ENCODE results near the gene PTPRT. TPM values are rescaled to one million over a fixed set of nuclear protein-coding genes. Genes with fewer than 3 reads are reported as not detected.

PTPRT gene
- total and polyA plus RNA-seq, 2 of the 13 experiments (the other 11 are each of a cell fraction or from before 2014, with no cell fraction given): under 0.01 to 0.09 TPM

- ATAC-seq (no peak), DNase-seq (ENCODE audit: low spot score) (no peak), FAIRE-seq (no peak)
- intact Hi-C loops (cut with micrococcal nuclease; ENCODE audit: unreplicated experiment) (no loop called here), in situ Hi-C loops (cut with HindIII; ENCODE audit: extremely low pct_ligation_motif_present, low pct_unique_long_range_greater_than_20kb) (no loop called here)
- no TSS peak for BruUV-seq (replicated peaks)
- POLR2A ChIA-PET: no interaction called here
- Histone ChIP-seq H3K9ac (ENCODE audit: insufficient read depth, low read depth, low read length) (no peak overlapping the region), H3K4me2 (ENCODE audit: low read depth, low read length) (no peak overlapping the region), H3K27ac (ENCODE audit: extremely low read length, insufficient read depth, low read length) (no peak overlapping the region), H3K36me3 (replicated peaks in 1 of 2; ENCODE audit: control insufficient read depth in 1 of 2, insufficient read depth in 2 of 2, low read length in 2 of 2) (no peaks in the 10 kb centered on the region), H3K4me3 (replicated peaks in 1 of 3; ENCODE audit: insufficient read depth in 1 of 3, low read depth in 2 of 3, low read length in 3 of 3) (no peak overlapping the region), H3K4me1 (ENCODE audit: insufficient read depth, low read length) (no peaks in the 10 kb centered on the region), H3K79me2 (ENCODE audit: insufficient read depth, low read length) (no peaks in the 10 kb centered on the region), H4K20me1 (ENCODE audit: insufficient read depth, low read length) (no peaks in the 10 kb centered on the region), H3K27me3 (ENCODE audit: control insufficient read depth in 1 of 2, insufficient read depth in 2 of 2, low read length in 2 of 2) (no peaks in the 10 kb centered on the region), H3K9me3 (ENCODE audit: low read length) (no peaks in the 10 kb centered on the region), H2AFZ (ENCODE audit: low read length) (no peak overlapping the region)
- CTCF ChIA-PET (ENCODE audit: low intra/inter-chr PET ratio, low total read pairs): no interaction called here
- WGBS (ENCODE audit: low lambda C conversion rate): 1% methylated on average over 2 of the region's 2 CpGs
- TF ChIP-seq ATF4 (CRISPR knock-in tag; IDR thresholded peaks at IDR 0.05) (no peak), NFE2L2 (IDR thresholded peaks at IDR 0.05; ENCODE audit: low read length) (no peak), ZNF703 (CRISPR knock-in tag; IDR thresholded peaks at IDR 0.05; ENCODE audit: borderline replicate concordance) (no peak), BHLHE40 (IDR thresholded peaks at IDR 0.05; ENCODE audit: low read length) (no peak), ZNF562 (CRISPR knock-in tag; IDR thresholded peaks at IDR 0.05; ENCODE audit: borderline replicate concordance) (no peak), MEF2D (CRISPR knock-in tag; IDR thresholded peaks at IDR 0.05) (no peak), POLR2A (IDR thresholded peaks at IDR 0.05; ENCODE audit: insufficient read depth in 1 of 2, low read depth in 2 of 2, low read length in 2 of 2) (no peak), ATRX (CRISPR knock-in tag; IDR thresholded peaks at IDR 0.05; ENCODE audit: borderline replicate concordance) (no peak), ZSCAN20 (CRISPR knock-in tag; IDR thresholded peaks at IDR 0.05; ENCODE audit: borderline replicate concordance) (no peak), THAP7 (CRISPR knock-in tag; IDR thresholded peaks at IDR 0.05) (no peak), HDAC2 (CRISPR knock-in tag; IDR thresholded peaks at IDR 0.05) (no peak), ZFY (CRISPR knock-in tag; IDR thresholded peaks at IDR 0.05) (no peak), MIER3 (CRISPR knock-in tag; IDR thresholded peaks at IDR 0.05; ENCODE audit: borderline replicate concordance) (no peak), STAT5B (CRISPR knock-in tag; IDR thresholded peaks at IDR 0.05) (no peak)
These were observed 697.4 kb downstream of the PTPRT start for GRCh38 chr20:42492290-42492689.
